ENCODE results near the gene EHD3. TPM values are rescaled to one million over a fixed set of nuclear protein-coding genes. Genes with fewer than 3 reads are reported as not detected.

EHD3 gene
- total RNA-seq, 1 donor from 2014 or later = 20.9 TPM

- Histone ChIP-seq H3K79me2 (ENCODE audit: insufficient read depth, low read length) (no peaks in the 10 kb centered on the region), H3K4me3 (ENCODE audit: insufficient read depth, low read depth, low read length) (no peak overlapping the region), H3K36me3 (ENCODE audit: insufficient read depth, low read length) (no peaks in the 10 kb centered on the region), H3K27ac (ENCODE audit: low read depth, low read length) (no peak overlapping the region), H2AFZ (ENCODE audit: low read depth, low read length) (no peak overlapping the region), H3K9ac (ENCODE audit: low read length) (no peak overlapping the region), H3K4me1 (ENCODE audit: insufficient read depth, low read length) (no peaks in the 10 kb centered on the region), H3K4me2 (ENCODE audit: low read length) (no peak overlapping the region), H3K27me3 (ENCODE audit: insufficient read depth, low read length) (no peaks in the 10 kb centered on the region), H3K9me3 (ENCODE audit: insufficient read depth, low read depth, low read length) (peaks cover 3% of the 10 kb centered on the region), H4K20me1 (ENCODE audit: insufficient read depth, low read length) (no peaks in the 10 kb centered on the region)
- TF ChIP-seq, protein P1, sequence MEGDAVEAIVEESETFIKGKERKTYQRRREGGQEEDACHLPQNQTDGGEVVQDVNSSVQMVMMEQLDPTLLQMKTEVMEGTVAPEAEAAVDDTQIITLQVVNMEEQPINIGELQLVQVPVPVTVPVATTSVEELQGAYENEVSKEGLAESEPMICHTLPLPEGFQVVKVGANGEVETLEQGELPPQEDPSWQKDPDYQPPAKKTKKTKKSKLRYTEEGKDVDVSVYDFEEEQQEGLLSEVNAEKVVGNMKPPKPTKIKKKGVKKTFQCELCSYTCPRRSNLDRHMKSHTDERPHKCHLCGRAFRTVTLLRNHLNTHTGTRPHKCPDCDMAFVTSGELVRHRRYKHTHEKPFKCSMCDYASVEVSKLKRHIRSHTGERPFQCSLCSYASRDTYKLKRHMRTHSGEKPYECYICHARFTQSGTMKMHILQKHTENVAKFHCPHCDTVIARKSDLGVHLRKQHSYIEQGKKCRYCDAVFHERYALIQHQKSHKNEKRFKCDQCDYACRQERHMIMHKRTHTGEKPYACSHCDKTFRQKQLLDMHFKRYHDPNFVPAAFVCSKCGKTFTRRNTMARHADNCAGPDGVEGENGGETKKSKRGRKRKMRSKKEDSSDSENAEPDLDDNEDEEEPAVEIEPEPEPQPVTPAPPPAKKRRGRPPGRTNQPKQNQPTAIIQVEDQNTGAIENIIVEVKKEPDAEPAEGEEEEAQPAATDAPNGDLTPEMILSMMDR (IDR thresholded peaks at IDR 0.05; ENCODE audit: insufficient read depth, low read depth, low read length) = no peak
- TF ChIP-seq EZH2 (IDR thresholded peaks at IDR 0.05; ENCODE audit: insufficient read depth, low read length) = no peak
- H3K4me1 Mint-ChIP-seq (ENCODE audit: low read depth, unreplicated experiment) = no peaks in the 10 kb centered on the region
- H3K27me3 Mint-ChIP-seq (ENCODE audit: low read depth, unreplicated experiment) = peaks cover 21% of the 10 kb centered on the region
- DNase-seq (ENCODE audit: low read depth) = no peak
- no peak overlapping the region for H3K27ac Mint-ChIP-seq (ENCODE audit: unreplicated experiment)
- peaks cover 2% of the 10 kb centered on the region for H3K9me3 Mint-ChIP-seq (ENCODE audit: unreplicated experiment)
- H3K4me3 Mint-ChIP-seq (ENCODE audit: unreplicated experiment) = no peak overlapping the region
- H3K36me3 Mint-ChIP-seq (ENCODE audit: low read depth, unreplicated experiment) = no peaks in the 10 kb centered on the region
- no peak for FAIRE-seq
These were observed 29.2 kb upstream of the EHD3 start for GRCh38 chr2:31204783-31205182.

DNA sequence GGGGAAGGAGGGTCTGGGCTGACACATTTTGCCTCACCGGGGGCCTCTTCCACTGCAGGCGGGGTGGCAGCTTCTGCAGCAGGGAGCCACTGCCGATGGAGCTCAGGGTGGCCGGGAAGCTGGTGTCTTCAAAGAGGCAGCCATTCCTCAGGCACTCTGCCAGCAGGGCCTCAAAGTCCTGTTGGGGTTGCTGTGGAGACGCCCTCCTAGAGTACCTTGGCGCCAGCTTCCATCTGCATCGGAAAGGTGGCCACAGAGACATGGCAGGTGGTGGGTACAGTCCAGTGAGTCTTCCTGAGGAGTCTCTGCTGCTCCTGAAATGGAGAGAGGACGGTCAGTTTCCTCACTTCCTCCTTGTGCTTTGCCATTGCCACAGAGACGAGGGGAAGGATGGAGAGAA is 28.8 kb upstream of the EHD3 start:
- Mint-ChIP-seq H3K27me3 (ENCODE audit: low read depth, unreplicated experiment) (peaks cover 22% of the 10 kb centered on the region), H3K4me1 (ENCODE audit: low read depth, unreplicated experiment) (no peaks in the 10 kb centered on the region), H3K9me3 (ENCODE audit: unreplicated experiment) (peaks cover 2% of the 10 kb centered on the region), H3K4me3 (ENCODE audit: unreplicated experiment) (no peak overlapping the region), H3K27ac (ENCODE audit: unreplicated experiment) (no peak overlapping the region), H3K36me3 (ENCODE audit: low read depth, unreplicated experiment) (no peaks in the 10 kb centered on the region)
- H3K9ac ChIP-seq (ENCODE audit: low read length) = no peak overlapping the region
- DNase-seq (ENCODE audit: low read depth) (no peak), FAIRE-seq (no peak)
- H3K9me3 ChIP-seq (ENCODE audit: insufficient read depth, low read depth, low read length) = peaks cover 3% of the 10 kb centered on the region
- H3K4me2 ChIP-seq (ENCODE audit: low read length) = no peak overlapping the region
- H3K4me3 ChIP-seq (ENCODE audit: insufficient read depth, low read depth, low read length) = no peak overlapping the region
- H2AFZ ChIP-seq (ENCODE audit: low read depth, low read length) = no peak overlapping the region
- no peaks in the 10 kb centered on the region for H3K27me3 ChIP-seq (ENCODE audit: insufficient read depth, low read length)
- TF ChIP-seq EZH2 (IDR thresholded peaks at IDR 0.05; ENCODE audit: insufficient read depth, low read length) = no peak
- TF ChIP-seq, protein P1 (IDR thresholded peaks at IDR 0.05; ENCODE audit: insufficient read depth, low read depth, low read length) = no peak
- no peaks in the 10 kb centered on the region for H3K4me1 ChIP-seq (ENCODE audit: insufficient read depth, low read length)
- H3K27ac ChIP-seq (ENCODE audit: low read depth, low read length) = no peak overlapping the region
- no peaks in the 10 kb centered on the region for H3K79me2 ChIP-seq (ENCODE audit: insufficient read depth, low read length)
- no peaks in the 10 kb centered on the region for H4K20me1 ChIP-seq (ENCODE audit: insufficient read depth, low read length)
- no peaks in the 10 kb centered on the region for H3K36me3 ChIP-seq (ENCODE audit: insufficient read depth, low read length)

DNA sequence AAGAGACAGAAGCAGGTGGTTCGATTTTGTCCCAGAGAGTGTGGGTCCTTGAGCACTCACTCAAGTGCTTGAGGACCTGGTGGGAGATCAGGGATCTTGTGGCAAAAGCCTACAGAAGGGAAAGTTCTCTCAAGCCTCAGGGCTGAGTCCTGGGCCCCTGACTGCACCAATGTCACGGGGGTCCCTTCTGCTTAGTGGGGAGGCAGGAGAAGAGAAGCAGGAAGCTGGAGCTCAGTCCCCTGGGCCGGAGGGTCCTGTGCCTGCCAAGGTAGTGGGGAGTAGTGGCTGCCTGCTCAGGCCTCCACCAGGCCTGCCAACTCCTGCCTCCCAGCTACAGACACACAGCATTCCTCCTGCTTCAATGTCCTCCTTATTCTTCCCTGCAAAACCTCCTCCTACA is 28.3 kb upstream of the EHD3 start:
- no peaks in the 10 kb centered on the region for H3K36me3 ChIP-seq (ENCODE audit: insufficient read depth, low read length)
- H3K4me3 Mint-ChIP-seq (ENCODE audit: unreplicated experiment) = no peak overlapping the region
- no peaks in the 10 kb centered on the region for H3K4me1 ChIP-seq (ENCODE audit: insufficient read depth, low read length)
- H3K79me2 ChIP-seq (ENCODE audit: insufficient read depth, low read length) = no peaks in the 10 kb centered on the region
- no peak for DNase-seq (ENCODE audit: low read depth)
- peaks cover 2% of the 10 kb centered on the region for H3K9me3 Mint-ChIP-seq (ENCODE audit: unreplicated experiment)
- H3K27ac Mint-ChIP-seq (ENCODE audit: unreplicated experiment) = no peak overlapping the region
- peaks cover 22% of the 10 kb centered on the region for H3K27me3 Mint-ChIP-seq (ENCODE audit: low read depth, unreplicated experiment)
- H3K27ac ChIP-seq (ENCODE audit: low read depth, low read length) = no peak overlapping the region
- H3K36me3 Mint-ChIP-seq (ENCODE audit: low read depth, unreplicated experiment) = no peaks in the 10 kb centered on the region
- H4K20me1 ChIP-seq (ENCODE audit: insufficient read depth, low read length) = no peaks in the 10 kb centered on the region
- no peak overlapping the region for H3K4me3 ChIP-seq (ENCODE audit: insufficient read depth, low read depth, low read length)
- no peak for FAIRE-seq
- no peaks in the 10 kb centered on the region for H3K27me3 ChIP-seq (ENCODE audit: insufficient read depth, low read length)
- no peak overlapping the region for H2AFZ ChIP-seq (ENCODE audit: low read depth, low read length)
- no peak for TF ChIP-seq EZH2 (IDR thresholded peaks at IDR 0.05; ENCODE audit: insufficient read depth, low read length)
- TF ChIP-seq, protein P1 (IDR thresholded peaks at IDR 0.05; ENCODE audit: insufficient read depth, low read depth, low read length) = no peak
- no peak overlapping the region for H3K9ac ChIP-seq (ENCODE audit: low read length)
- no peaks in the 10 kb centered on the region for H3K4me1 Mint-ChIP-seq (ENCODE audit: low read depth, unreplicated experiment)
- peaks cover 3% of the 10 kb centered on the region for H3K9me3 ChIP-seq (ENCODE audit: insufficient read depth, low read depth, low read length)
- H3K4me2 ChIP-seq (ENCODE audit: low read length) = no peak overlapping the region
